ENCODE data around the gene TARS3. TPM values are rescaled to one million over a fixed set of nuclear protein-coding genes. Genes with fewer than 3 reads are reported as not detected.

Gene TARS3
- total and polyA plus RNA-seq, 2 donors (not counting 3 experiments of a cell fraction or from before 2014, with no cell fraction given) = 0.91 to 8.2 TPM

DNA sequence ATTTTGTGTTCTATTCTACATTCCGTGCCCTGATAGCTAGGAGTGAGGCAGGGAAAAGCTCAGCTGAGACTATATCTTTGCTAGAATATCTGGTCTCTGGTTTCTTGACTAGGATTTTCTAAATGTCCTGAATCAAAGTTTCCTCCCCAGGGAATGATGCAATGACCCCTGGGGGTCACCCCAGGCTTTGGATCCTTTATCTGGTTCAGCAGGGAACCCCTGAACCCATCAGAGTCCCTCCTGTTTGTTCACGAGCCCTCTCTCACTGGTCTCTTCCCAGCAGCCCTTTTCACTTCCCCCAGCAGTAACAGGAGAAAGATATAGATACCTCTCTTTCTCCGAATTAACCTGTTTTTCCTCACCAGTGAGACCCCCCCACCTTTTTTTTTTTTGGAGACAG lies 86.4 kb downstream of the TARS3 start:
- Histone ChIP-seq H3K9me1 (replicated peaks; ENCODE audit: control insufficient read depth, extremely low read depth, insufficient read depth, low read length) (no peaks in the 10 kb centered on the region), H3K27me3 (ENCODE audit: control insufficient read depth in 2 of 2, insufficient read depth in 2 of 2, low read length in 2 of 2) (no peaks in the 10 kb centered on the region), H3K4me2 (ENCODE audit: insufficient read depth, low read length) (no peak overlapping the region), H3K9me3 (replicated peaks; ENCODE audit: control insufficient read depth, insufficient read depth, low read length) (no peaks in the 10 kb centered on the region), H3K4me1 (ENCODE audit: control insufficient read depth, extremely low read depth, insufficient read depth, low read length) (peaks cover 21% of the 10 kb centered on the region), H2AFZ (ENCODE audit: low read depth, low read length) (no peak overlapping the region), H3K36me3 (ENCODE audit: control insufficient read depth in 2 of 2, extremely low read depth in 1 of 2, insufficient read depth in 2 of 2, low read length in 2 of 2) (peaks cover 2 to 5% of the 10 kb centered on the region in 2 experiments), H3K4me3 (replicated peaks in 1 of 3; ENCODE audit: insufficient read depth in 1 of 3, low read depth in 1 of 3, low read length in 3 of 3) (no peak overlapping the region), H3K27ac (ENCODE audit: insufficient read depth, low read depth, low read length) (no peak overlapping the region), H3K9ac (replicated peaks; ENCODE audit: extremely low read depth, insufficient read depth, low read length) (no peak overlapping the region), H3K79me2 (ENCODE audit: control insufficient read depth, insufficient read depth, low read length) (no peaks in the 10 kb centered on the region), H4K20me1 (replicated peaks; ENCODE audit: control insufficient read depth, extremely low read depth, insufficient read depth, low read length) (no peaks in the 10 kb centered on the region)
- intact Hi-C loops (cut with micrococcal nuclease) = no loop called here
- dilution Hi-C loops (cut with MboI; ENCODE audit: extremely low pct_ligation_motif_present, low sequenced_read_pairs) = no loop called here
- ChIA-PET CTCF (interaction anchor here (1.4 kb wide), 1 partner anchor 349 kb away, joined by 5 read pairs; no protein-coding TSS in a partner anchor), POLR2A (no interaction called here)
- no TSS peak for BruUV-seq (replicated peaks)
- no peak for FAIRE-seq
- TF ChIP-seq EZH2 (IDR thresholded peaks at IDR 0.05; ENCODE audit: borderline replicate concordance, low read depth, low read length, severe bottlenecking) (no peak), JUN (IDR thresholded peaks at IDR 0.05; ENCODE audit: borderline replicate concordance, insufficient read depth, insufficient read length, low read depth) (no peak), MYC (IDR thresholded peaks at IDR 0.05; ENCODE audit: low read depth, low read length) (no peak), POLR2A (IDR thresholded peaks at IDR 0.05; ENCODE audit: low read depth, low read length) (no peak), FOS (IDR thresholded peaks at IDR 0.05; ENCODE audit: borderline replicate concordance, insufficient read depth, low read length) (no peak), POLR2AphosphoS5 (IDR thresholded peaks at IDR 0.05; ENCODE audit: insufficient read depth, low read depth, low read length) (no peak), GATA2 (IDR thresholded peaks at IDR 0.05; ENCODE audit: insufficient read depth, insufficient read length, low read depth, low read length) (no peak)
- TF ChIP-seq, protein P1, sequence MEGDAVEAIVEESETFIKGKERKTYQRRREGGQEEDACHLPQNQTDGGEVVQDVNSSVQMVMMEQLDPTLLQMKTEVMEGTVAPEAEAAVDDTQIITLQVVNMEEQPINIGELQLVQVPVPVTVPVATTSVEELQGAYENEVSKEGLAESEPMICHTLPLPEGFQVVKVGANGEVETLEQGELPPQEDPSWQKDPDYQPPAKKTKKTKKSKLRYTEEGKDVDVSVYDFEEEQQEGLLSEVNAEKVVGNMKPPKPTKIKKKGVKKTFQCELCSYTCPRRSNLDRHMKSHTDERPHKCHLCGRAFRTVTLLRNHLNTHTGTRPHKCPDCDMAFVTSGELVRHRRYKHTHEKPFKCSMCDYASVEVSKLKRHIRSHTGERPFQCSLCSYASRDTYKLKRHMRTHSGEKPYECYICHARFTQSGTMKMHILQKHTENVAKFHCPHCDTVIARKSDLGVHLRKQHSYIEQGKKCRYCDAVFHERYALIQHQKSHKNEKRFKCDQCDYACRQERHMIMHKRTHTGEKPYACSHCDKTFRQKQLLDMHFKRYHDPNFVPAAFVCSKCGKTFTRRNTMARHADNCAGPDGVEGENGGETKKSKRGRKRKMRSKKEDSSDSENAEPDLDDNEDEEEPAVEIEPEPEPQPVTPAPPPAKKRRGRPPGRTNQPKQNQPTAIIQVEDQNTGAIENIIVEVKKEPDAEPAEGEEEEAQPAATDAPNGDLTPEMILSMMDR (IDR thresholded peaks at IDR 0.05; ENCODE audit: extremely low read depth in 1 of 2, insufficient read depth in 1 of 2, low read depth in 1 of 2, low read length in 2 of 2) = no peak
- TF ChIP-seq, protein P2, sequence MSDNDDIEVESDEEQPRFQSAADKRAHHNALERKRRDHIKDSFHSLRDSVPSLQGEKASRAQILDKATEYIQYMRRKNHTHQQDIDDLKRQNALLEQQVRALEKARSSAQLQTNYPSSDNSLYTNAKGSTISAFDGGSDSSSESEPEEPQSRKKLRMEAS (IDR thresholded peaks at IDR 0.05; ENCODE audit: insufficient read depth, insufficient read length) = no peak
- no peak for DNase-seq (ENCODE audit: low read depth, low spot score)
